SK-N-MC (cell line): ENCODE data around the gene APBA1.

Experiments
- DNase-seq: peaks from one replicate; pipeline ENCODE4 v3.0.0-alpha.2; 2011; ENCODE audit warnings: low read depth, low spot score
- H3K27ac ChIP-seq: fragments of 200-600 bp; sonication (generic); 2 replicates; pipeline ENCODE4 v1.5.1; 2016; ENCODE audit warnings: mixed run types
- H3K36me3 ChIP-seq: fragments of 200-600 bp; sonication (generic); 2 replicates; pipeline ENCODE4 v1.6.1; 2017; ENCODE audit warnings: antibody characterized with exemption, low read length, mixed read lengths; ENCODE audit not compliant: insufficient read depth
- H3K4me3 ChIP-seq: fragments of 200-600 bp; sonication (generic); 2 replicates; pipeline ENCODE4 v1.5.1; 2016
- H3K9ac ChIP-seq: fragments of 200-600 bp; sonication (generic); 2 replicates; pipeline ENCODE4 v1.8.0; 2017; ENCODE audit warnings: mixed run types, mixed read lengths; ENCODE audit not compliant: insufficient read length
- H3K9me3 ChIP-seq: fragments of 200-600 bp; sonication (generic); 2 replicates; pipeline ENCODE4 v1.6.1; 2017; ENCODE audit warnings: low read depth, mild to moderate bottlenecking, antibody characterized with exemption, low read length, moderate library complexity, mixed read lengths
- EZH2 ChIP-seq: fragments of 200-600 bp; sonication (generic); IDR thresholded peaks from one replicate; pipeline ENCODE4 v1.6.1; 2017; ENCODE audit warnings: antibody characterized with exemption
- FOXP2 ChIP-seq: optimal IDR thresholded peaks from 2 replicates; pipeline ENCODE3; 2011; ENCODE audit warnings: mild to moderate bottlenecking, moderate library complexity; ENCODE audit not compliant: insufficient read depth; ENCODE audit errors: extremely low read length, control extremely low read depth
- POLR2AphosphoS5 ChIP-seq: IDR thresholded peaks from 2 replicates; pipeline ENCODE4 v1.6.1; 2012; ENCODE audit warnings: mild to moderate bottlenecking, low read depth, low read length, borderline replicate concordance

APBA1 gene

DNA sequence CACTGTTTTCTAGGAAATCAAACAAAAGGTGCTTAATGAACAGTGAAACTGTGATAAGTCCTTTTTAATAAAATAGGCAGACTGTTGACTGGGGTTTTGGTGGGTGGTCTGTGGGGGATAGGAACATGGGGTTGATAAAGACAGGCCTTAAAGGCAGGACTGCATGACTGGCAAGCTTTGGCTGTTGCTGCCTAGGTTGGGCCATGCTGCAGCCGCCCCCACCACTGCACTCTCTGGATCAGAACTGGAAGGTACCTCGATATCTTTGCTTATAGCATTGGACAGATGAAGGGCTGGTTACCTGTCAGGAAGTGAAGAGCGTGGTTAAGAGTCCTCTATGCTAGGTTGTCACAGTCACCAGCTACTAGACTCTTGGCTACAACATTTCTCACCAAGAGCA is 24.4 kb downstream of the APBA1 start:
- no peak for DNase-seq
- no peak for TF ChIP-seq FOXP2
- TF ChIP-seq EZH2 = no peak
- no peak for TF ChIP-seq POLR2AphosphoS5
- Histone ChIP-seq H3K9ac (no peak overlapping the region), H3K36me3 (no peaks in the 10 kb centered on the region), H3K27ac (no peak overlapping the region), H3K9me3 (no peaks in the 10 kb centered on the region), H3K4me3 (no peak overlapping the region)

DNA sequence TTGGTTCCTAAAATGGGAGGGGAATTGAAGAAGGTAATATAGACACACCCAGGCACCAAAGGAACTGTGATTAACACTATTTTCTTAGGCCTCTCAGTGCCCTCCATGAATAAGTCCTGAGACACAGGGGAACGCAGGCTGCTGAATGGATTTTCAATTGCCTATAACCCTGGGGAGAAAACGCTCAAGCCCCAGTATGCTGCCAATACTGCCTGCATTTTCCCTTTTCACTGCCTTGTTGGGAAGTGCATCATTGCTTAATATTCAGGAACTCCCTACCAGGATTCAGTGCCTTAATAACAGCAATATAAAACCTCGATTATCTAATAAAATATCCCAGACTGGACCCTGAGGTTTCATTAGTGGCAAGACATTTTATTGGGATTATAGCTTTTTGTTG is 25.4 kb downstream of the APBA1 start:
- Histone ChIP-seq H3K9me3 (no peaks in the 10 kb centered on the region), H3K4me3 (no peak overlapping the region), H3K9ac (no peak overlapping the region), H3K27ac (no peak overlapping the region), H3K36me3 (no peaks in the 10 kb centered on the region)
- no peak for DNase-seq
- TF ChIP-seq EZH2 (no peak), POLR2AphosphoS5 (no peak), FOXP2 (no peak)

DNA sequence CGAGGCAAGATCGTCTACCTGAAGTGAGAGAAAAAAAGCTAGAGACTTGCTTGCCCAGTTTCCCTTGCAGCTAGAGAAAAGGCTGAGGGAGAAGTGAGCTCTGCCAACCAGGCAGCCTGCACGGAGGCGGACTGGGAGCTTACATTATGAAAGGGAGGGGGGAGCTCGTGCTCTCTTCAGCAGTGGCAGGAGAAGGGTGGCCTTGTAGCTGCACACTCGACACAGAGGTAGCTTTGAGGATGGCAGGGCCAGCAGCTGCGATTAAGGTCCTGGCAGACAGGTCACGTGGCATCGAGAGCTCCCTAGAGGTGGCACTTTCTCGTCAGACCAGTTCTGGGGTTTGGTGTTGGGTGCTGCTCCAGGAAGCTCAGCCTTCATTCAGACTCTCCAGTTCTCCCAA is 26.7 kb downstream of the APBA1 start:
- H3K9ac ChIP-seq = no peak overlapping the region
- no peak overlapping the region for H3K27ac ChIP-seq
- no peak for DNase-seq
- TF ChIP-seq EZH2 (no peak), POLR2AphosphoS5 (no peak), FOXP2 (no peak)
- H3K9me3 ChIP-seq = no peaks in the 10 kb centered on the region
- no peak overlapping the region for H3K4me3 ChIP-seq
- H3K36me3 ChIP-seq = no peaks in the 10 kb centered on the region

DNA sequence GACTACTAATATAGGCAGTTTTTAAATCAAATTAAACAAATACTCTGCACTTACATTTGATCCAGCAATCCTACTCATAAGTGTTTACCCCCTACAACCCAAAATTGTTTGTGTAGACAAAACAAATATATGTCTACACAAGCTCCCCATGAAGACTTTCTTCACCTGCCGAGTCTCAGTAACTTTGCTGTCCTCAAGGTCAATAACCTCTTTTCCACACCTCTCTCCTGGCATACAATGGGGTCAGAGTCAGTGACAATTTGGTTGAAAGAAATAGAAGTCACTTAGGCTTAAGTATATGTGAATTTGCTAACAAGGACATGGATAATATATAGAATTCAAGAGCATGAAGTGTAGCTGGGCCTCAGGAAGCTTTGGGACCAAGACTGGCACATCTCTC is 29.1 kb downstream of the APBA1 start:
- DNase-seq = no peak
- Histone ChIP-seq H3K9me3 (no peaks in the 10 kb centered on the region), H3K27ac (no peak overlapping the region), H3K9ac (no peak overlapping the region), H3K36me3 (no peaks in the 10 kb centered on the region), H3K4me3 (no peak overlapping the region)
- TF ChIP-seq FOXP2 = no peak
- no peak for TF ChIP-seq POLR2AphosphoS5
- no peak for TF ChIP-seq EZH2

DNA sequence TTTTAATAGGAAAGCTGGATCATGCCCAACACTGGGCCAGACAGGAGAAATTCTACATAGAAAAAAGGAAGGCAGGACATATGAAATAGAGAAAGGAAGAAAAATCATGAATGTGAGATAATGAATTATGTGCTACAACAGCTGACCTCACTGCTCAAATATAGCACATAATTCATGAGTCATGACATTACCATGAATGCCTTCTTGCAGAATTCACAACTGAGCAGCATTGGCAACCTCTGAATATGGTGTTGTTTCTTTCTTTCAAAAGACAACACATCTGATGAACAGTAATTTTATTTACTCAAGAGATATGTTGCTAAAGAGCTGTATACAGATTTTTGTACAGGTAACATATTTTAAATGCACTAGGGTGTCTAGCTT is 34.4 kb downstream of the APBA1 start:
- DNase-seq = no peak
- H3K27ac ChIP-seq = no peak overlapping the region
- no peaks in the 10 kb centered on the region for H3K36me3 ChIP-seq
- H3K9me3 ChIP-seq = no peaks in the 10 kb centered on the region
- TF ChIP-seq POLR2AphosphoS5 (no peak), FOXP2 (no peak)
- H3K4me3 ChIP-seq = no peak overlapping the region
- no peak overlapping the region for H3K9ac ChIP-seq

DNA sequence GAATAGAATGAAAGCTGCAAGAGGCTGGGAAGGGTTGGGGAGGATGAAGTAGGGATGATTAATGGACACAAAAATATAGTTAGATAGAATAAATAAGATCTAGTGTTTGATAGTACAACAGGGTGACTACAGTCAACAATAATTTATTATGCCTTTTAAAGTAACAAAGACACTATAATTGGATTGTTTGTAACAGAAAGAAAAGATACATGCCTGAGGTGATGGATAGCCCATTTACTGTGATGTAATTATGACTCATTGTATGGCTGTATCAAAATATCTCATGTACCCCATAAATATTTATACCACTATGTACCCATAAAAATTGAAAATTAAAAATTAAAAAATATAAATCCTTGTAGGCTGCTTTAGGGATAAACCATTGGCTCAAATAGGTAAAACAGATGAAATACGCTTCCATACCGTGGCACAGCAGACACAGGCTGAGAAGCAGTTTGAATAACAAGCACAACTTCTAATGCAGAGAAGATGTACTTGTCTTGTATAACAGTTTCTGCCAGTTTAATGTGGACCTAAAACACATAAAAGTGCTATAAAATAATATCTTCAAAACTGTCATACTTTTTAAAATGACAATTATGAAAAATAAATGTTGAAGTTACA is 34.9 kb downstream of the APBA1 start:
- no peaks in the 10 kb centered on the region for H3K9me3 ChIP-seq
- no peak overlapping the region for H3K9ac ChIP-seq
- H3K4me3 ChIP-seq = no peak overlapping the region
- no peak overlapping the region for H3K27ac ChIP-seq
- no peaks in the 10 kb centered on the region for H3K36me3 ChIP-seq
- TF ChIP-seq EZH2 (no peak), FOXP2 (no peak), POLR2AphosphoS5 (no peak)
- DNase-seq = no peak

DNA sequence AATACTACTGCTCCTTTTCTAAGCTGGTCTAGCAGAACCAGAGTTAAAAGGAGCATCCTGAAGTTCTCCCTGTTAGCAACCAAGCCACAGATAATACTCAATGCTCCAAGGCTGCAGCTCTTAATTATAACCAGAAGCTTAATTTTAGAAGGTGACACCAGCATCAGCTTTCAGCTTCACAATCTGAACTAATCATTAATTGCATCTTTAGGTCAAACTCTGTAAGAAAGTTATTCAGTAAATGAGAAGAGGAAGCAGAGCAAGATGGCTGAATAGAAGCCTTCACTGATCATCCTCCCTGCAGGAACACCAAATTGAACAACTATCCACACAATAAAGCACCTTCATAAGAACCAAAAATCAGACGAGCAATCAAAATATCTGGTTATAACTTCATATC is 38.5 kb downstream of the APBA1 start:
- H3K36me3 ChIP-seq = no peaks in the 10 kb centered on the region
- H3K9me3 ChIP-seq = no peaks in the 10 kb centered on the region
- TF ChIP-seq FOXP2 (no peak), EZH2 (no peak), POLR2AphosphoS5 (no peak)
- H3K9ac ChIP-seq = no peak overlapping the region
- no peak overlapping the region for H3K4me3 ChIP-seq
- H3K27ac ChIP-seq = no peak overlapping the region
- DNase-seq = no peak

DNA sequence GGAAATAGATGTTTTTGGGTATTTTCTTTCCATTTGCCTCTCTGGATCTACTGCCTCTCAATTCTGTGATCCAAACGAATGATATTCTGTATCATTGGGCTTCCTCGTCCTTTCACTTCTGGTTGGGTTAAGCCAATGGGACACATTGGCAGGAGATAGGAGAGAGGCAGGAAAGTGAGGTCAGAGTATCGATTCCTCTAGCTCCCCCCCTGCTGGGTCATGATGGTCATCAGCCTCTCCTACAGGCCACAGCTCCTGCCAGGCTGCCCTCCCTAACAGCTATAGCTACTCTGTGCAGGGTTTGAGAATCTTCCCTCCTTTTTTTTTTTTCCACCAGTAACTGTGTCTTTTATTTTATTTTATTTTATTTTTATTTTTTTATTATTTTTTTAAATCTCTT is 39.4 kb downstream of the APBA1 start:
- DNase-seq = no peak
- Histone ChIP-seq H3K36me3 (no peaks in the 10 kb centered on the region), H3K4me3 (no peak overlapping the region), H3K9ac (no peak overlapping the region), H3K27ac (no peak overlapping the region), H3K9me3 (no peaks in the 10 kb centered on the region)
- TF ChIP-seq EZH2 = no peak
- TF ChIP-seq POLR2AphosphoS5 = no peak
- no peak for TF ChIP-seq FOXP2

DNA sequence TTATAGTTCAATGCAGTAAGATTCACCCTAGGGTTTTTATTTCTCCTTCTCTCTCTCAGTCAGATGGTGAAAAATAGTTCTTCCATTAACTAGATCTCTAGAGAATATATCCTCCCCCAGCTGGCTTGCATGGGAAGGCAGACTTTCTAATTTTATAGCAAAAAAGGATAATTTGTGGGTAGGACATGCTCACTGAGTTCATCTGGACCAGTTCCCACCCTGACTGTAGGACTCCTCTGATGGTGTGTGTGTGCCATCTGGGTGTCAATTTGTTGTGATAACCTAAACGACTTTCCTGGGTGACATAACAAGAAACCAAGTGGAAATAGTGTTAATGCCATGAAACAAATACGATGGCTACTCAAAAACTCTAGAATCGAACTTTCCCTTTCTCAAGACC is 44.9 kb downstream of the APBA1 start:
- H3K4me3 ChIP-seq = no peak overlapping the region
- H3K9me3 ChIP-seq = no peaks in the 10 kb centered on the region
- no peak overlapping the region for H3K27ac ChIP-seq
- no peaks in the 10 kb centered on the region for H3K36me3 ChIP-seq
- no peak overlapping the region for H3K9ac ChIP-seq
- DNase-seq = no peak
- TF ChIP-seq FOXP2 (no peak), EZH2 (no peak), POLR2AphosphoS5 (no peak)
